ENCODE data around the gene SPPL3.
A peak's percentile ranks its signal among the peaks of the same experiment; 100 is the strongest.
"Not testable (repeated sequence)": the region's sequence is repeated elsewhere in the genome, so short reads cannot be mapped to it uniquely, and the experiment has no call there.

Gene SPPL3

GRCh38 chr12:120903412-120904196 lies 554 bp downstream of the SPPL3 start:
- DNase-seq (ENCODE audit: insufficient read length, low spot score): peak; percentile 28
- no peak for TF ChIP-seq CTCF (IDR thresholded peaks at IDR 0.05; ENCODE audit: insufficient read depth, missing control alignments)
- no peak for FAIRE-seq

DNA sequence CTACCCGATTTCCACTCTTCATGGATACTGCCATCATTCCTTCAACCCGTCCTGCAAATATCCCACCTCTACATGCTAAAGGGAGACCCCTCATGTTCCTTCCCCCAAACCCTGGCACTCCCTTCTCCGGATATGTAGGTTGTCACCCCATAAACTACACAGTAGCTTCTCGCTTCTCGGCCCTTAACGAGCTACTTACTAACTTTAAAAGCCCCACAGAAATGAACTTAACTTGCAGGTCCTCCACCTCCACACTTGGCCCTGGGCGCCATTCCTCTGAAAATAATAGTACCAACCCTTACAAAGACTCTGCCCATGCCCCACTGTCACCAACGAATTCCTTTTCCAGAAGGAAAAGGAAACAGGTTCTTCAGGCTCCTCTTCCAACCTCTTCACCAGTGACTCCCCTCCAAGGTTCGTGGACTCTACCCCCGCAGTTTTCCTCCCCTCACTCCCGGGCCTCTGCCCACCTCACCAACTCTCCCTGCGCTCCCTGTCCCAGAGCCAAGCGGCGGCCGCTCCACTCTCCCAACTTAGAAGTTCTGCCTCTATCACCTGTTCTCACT lies 1.2 kb downstream of the SPPL3 start:
- DNase-seq (ENCODE audit: insufficient read length, low spot score): no peak
- TF ChIP-seq CTCF (IDR thresholded peaks at IDR 0.05; ENCODE audit: insufficient read depth, missing control alignments): no peak
- no peak for FAIRE-seq

DNA sequence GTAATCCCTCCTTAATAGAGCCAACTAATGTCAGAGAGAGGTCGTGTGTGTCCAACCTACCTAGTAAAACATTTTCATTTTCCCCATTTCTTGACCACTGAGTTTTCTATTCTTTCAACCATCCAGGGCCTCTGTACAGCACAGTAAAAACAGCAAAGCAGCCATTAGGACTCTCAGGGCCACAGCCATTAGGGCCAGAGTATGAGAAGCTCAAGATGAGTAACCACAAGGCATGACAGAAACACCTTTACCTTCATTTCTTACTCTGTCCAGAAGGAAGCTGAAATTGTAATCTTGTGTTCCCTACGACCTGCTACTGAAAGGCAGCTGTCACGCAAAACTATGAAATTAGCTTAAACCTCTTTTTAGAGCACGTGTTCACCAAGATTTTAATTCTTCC lies 2.3 kb downstream of the SPPL3 start:
- TF ChIP-seq CTCF (IDR thresholded peaks at IDR 0.05; ENCODE audit: insufficient read depth, missing control alignments): no peak
- DNase-seq (ENCODE audit: insufficient read length, low spot score): no peak
- FAIRE-seq: no peak

DNA sequence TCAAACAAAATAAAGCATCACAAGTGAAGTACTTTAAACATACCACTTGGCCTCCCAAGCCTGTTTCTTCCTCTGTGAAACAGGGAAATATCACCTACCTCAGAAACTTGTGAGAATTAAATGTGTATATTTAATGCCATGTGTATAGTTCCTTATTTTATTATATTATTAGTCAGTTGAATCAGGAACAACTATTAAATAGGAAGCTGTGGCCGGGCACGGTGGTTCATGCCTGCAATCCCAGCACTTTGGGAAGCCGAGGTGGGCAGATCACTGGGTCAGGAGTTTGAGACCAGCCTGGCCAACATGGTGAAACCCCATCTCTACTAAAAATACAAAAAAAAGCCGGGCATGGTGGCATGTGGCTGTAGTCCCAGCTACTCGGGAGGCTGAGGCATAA lies 3.1 kb downstream of the SPPL3 start:
- not testable (repeated sequence) for DNase-seq (ENCODE audit: insufficient read length, low spot score); FAIRE-seq

DNA sequence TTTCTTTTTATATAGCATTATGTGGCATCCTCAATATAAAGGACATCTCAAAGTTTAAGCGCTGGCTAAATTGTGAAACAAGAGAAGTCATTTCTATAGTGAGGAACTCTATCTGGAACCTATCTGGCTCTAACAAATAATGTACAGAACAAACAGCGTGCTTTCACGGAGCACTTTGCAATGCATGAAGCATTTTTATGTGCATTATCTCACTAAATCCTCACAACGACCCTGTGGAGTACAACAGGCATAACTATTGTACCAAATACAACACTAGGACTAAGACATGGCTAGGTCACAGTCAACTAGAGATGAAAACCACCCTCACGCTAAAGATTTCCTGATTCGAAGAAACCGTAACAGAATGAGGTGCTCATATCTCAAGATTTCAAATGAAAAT lies 8.6 kb downstream of the SPPL3 start:
- DNase-seq (ENCODE audit: insufficient read length, low spot score) (no peak), FAIRE-seq (no peak)
- no peak for TF ChIP-seq CTCF (IDR thresholded peaks at IDR 0.05; ENCODE audit: insufficient read depth, missing control alignments)

- TF ChIP-seq CTCF (IDR thresholded peaks at IDR 0.05; ENCODE audit: insufficient read depth, missing control alignments): no peak
- no peak for DNase-seq (ENCODE audit: insufficient read length, low spot score)
Observed at GRCh38 chr12:120892265-120892664, 11.9 kb downstream of the SPPL3 start.

GRCh38 chr12:120890963-120891362 lies 13.2 kb downstream of the SPPL3 start:
- TF ChIP-seq CTCF (IDR thresholded peaks at IDR 0.05; ENCODE audit: insufficient read depth, missing control alignments): no peak
- DNase-seq (ENCODE audit: insufficient read length, low spot score) (no peak), FAIRE-seq (no peak)

More at GRCh38 chr12:120892265-120892664, 11.9 kb downstream of the SPPL3 start:
- no peak for FAIRE-seq
